SK-N-SH (cell line): ENCODE data around the gene ANKH. TPM values are rescaled to one million over a fixed set of nuclear protein-coding genes. Genes with fewer than 3 reads are reported as not detected.

Experiments
- CTCF ChIA-PET: fragments of 300-600, 350-600 bp; formaldehyde crosslinking; extraction: SDS; loops from one replicate; lab custom pipeline; 2021; lab: Yijun Ruan, JAX
- POLR2A ChIA-PET: fragments of 350-600 bp; sonication (Branson Sonifier 250); formaldehyde crosslinking; extraction: SDS; loops from one replicate; lab custom pipeline; 2020; ENCODE audit warnings: antibody characterized with exemption, inconsistent platforms; lab: Yijun Ruan, JAX
- DNase-seq: peaks from one replicate; pipeline ENCODE4 v3.0.0; 2012
- H2AFZ ChIP-seq: fragments of 200-600 bp; sonication (generic); 2 replicates; pipeline ENCODE4 v1.8.1; 2016; ENCODE audit warnings: antibody characterized with exemption, mild to moderate bottlenecking, low read depth
- H3F3A ChIP-seq: fragments of 200-600 bp; sonication (generic); replicated peaks from 2 replicates; pipeline ENCODE3; 2016; ENCODE audit warnings: antibody characterized with exemption, mild to moderate bottlenecking; ENCODE audit not compliant: insufficient read depth
- H3K27ac ChIP-seq, 2 experiments: fragments of 200-500 bp in 1 of 2; fragments of 200-600 bp in 1 of 2; sonication (Bioruptor generic) in 1 of 2; sonication (generic), shearing (Covaris generic) in 1 of 2; 2 replicates each; pipeline versions ENCODE4 v1.5.1 to v1.6.1; 2014 to 2016; ENCODE audit warnings: low read depth in 2 of 2, inconsistent platforms in 1 of 2, low read length in 1 of 2, mild to moderate bottlenecking in 1 of 2, mixed read lengths in 1 of 2
- H3K27me3 ChIP-seq: fragments of 200-600 bp; sonication (generic), shearing (Covaris generic); 2 replicates; pipeline ENCODE4 v1.6.1; 2016; ENCODE audit warnings: mixed run types; ENCODE audit not compliant: insufficient read depth
- H3K36me3 ChIP-seq, 2 experiments: fragments of 200-500 bp in 1 of 2; fragments of 200-600 bp in 1 of 2; sonication (Bioruptor generic) in 1 of 2; sonication (generic) in 1 of 2; replicated peaks in 1 of 2; 2 replicates each; pipeline versions ENCODE3 to v1.5.1; 2014 to 2016; ENCODE audit warnings: low read length in 1 of 2, mild to moderate bottlenecking in 1 of 2; ENCODE audit not compliant: insufficient read depth in 2 of 2, control insufficient read depth in 1 of 2
- H3K4me1 ChIP-seq, 2 experiments: fragments of 200-500 bp in 1 of 2; fragments of 200-600 bp in 1 of 2; sonication (Bioruptor generic) in 1 of 2; sonication (generic), shearing (Covaris generic) in 1 of 2; 2 replicates each; pipeline versions ENCODE4 v1.5.1 to v1.6.1; 2014 to 2016; ENCODE audit warnings: low read depth in 1 of 2, low read length in 1 of 2, mixed run types in 1 of 2; ENCODE audit not compliant: insufficient read depth in 2 of 2, control insufficient read depth in 1 of 2
- H3K4me2 ChIP-seq: fragments of 200-600 bp; sonication (generic), shearing (Covaris generic); 2 replicates; pipeline ENCODE4 v1.6.1; 2017; ENCODE audit warnings: mixed run types
- H3K4me3 ChIP-seq, 2 experiments: fragments of 200-500 bp in 1 of 2; fragments of 200-600 bp in 1 of 2; sonication (Bioruptor generic) in 1 of 2; sonication (generic), shearing (Covaris generic) in 1 of 2; 2 replicates each; pipeline versions ENCODE4 v1.5.1 to v1.8.1; 2014 to 2016; ENCODE audit warnings: low read depth in 2 of 2, inconsistent platforms in 1 of 2, low read length in 1 of 2, mild to moderate bottlenecking in 1 of 2, mixed read lengths in 1 of 2, moderate library complexity in 1 of 2
- H3K79me2 ChIP-seq: fragments of 200-600 bp; sonication (generic); 2 replicates; pipeline ENCODE4 v1.8.1; 2017; ENCODE audit warnings: mild to moderate bottlenecking; ENCODE audit not compliant: insufficient read depth
- H3K9ac ChIP-seq: fragments of 200-600 bp; sonication (generic); 2 replicates; pipeline ENCODE4 v1.6.1; 2017; ENCODE audit warnings: mixed run types
- H3K9me2 ChIP-seq: fragments of 200-600 bp; sonication (generic); 2 replicates; pipeline ENCODE4 v1.6.1; 2017; ENCODE audit warnings: mixed run types
- H3K9me3 ChIP-seq: fragments of 200-600 bp; sonication (generic); 2 replicates; pipeline ENCODE4 v1.6.1; 2017; ENCODE audit warnings: mixed run types, mild to moderate bottlenecking, moderate library complexity
- H4K20me1 ChIP-seq: fragments of 200-600 bp; sonication (generic); 2 replicates; pipeline ENCODE4 v1.6.1; 2017; ENCODE audit warnings: mild to moderate bottlenecking, mixed run types; ENCODE audit not compliant: insufficient read depth
- CHD2 ChIP-seq: fragments of 150-350 bp; IDR thresholded peaks from 2 replicates; pipeline ENCODE4 v1.6.1; 2018; ENCODE audit warnings: low read length; ENCODE audit not compliant: partially characterized antibody
- ELF1 ChIP-seq: IDR thresholded peaks from 2 replicates; pipeline ENCODE4 v1.4.0; 2012
- EZH2phosphoT487 ChIP-seq: fragments of 200-600 bp; sonication (generic); IDR thresholded peaks from 2 replicates; pipeline ENCODE4 v1.6.1; 2017; ENCODE audit warnings: low read depth, mixed run types, mild to moderate bottlenecking, antibody characterized with exemption, moderate library complexity, borderline replicate concordance
- FOXM1 ChIP-seq: IDR thresholded peaks from 2 replicates; pipeline ENCODE4 v1.4.0; 2012; ENCODE audit warnings: low read depth, mild to moderate bottlenecking
- GABPA ChIP-seq: IDR thresholded peaks from 2 replicates; pipeline ENCODE4 v1.4.0; 2012; ENCODE audit warnings: low read depth, mild to moderate bottlenecking
- MEF2A ChIP-seq: IDR thresholded peaks from 2 replicates; pipeline ENCODE4 v1.4.0; 2012; ENCODE audit warnings: low read depth, borderline replicate concordance
- MXI1 ChIP-seq: IDR thresholded peaks from 2 replicates; pipeline ENCODE4 v1.6.1; 2012; ENCODE audit warnings: mild to moderate bottlenecking, low read depth, low read length, improper control_type of control experiment
- NFIC ChIP-seq: IDR thresholded peaks from 2 replicates; pipeline ENCODE4 v1.4.0; 2012; ENCODE audit warnings: borderline replicate concordance
- POLR2AphosphoS5 ChIP-seq: IDR thresholded peaks from 2 replicates; pipeline ENCODE4 v1.6.1; 2012; ENCODE audit warnings: low read depth, low read length
- RFX5 ChIP-seq: IDR thresholded peaks from 2 replicates; pipeline ENCODE4 v1.6.1; 2012; ENCODE audit warnings: mild to moderate bottlenecking, improper control_type of control experiment, low read length
- SIN3A ChIP-seq: IDR thresholded peaks from 2 replicates; pipeline ENCODE4 v1.6.1; 2012; ENCODE audit warnings: low read depth, mild to moderate bottlenecking, low read length, moderate library complexity, borderline replicate concordance
- SMC3 ChIP-seq: IDR thresholded peaks from 2 replicates; pipeline ENCODE4 v1.6.1; 2012; ENCODE audit warnings: low read depth, low read length, improper control_type of control experiment
- TEAD4 ChIP-seq: IDR thresholded peaks from 2 replicates; pipeline ENCODE4 v1.4.0; 2012; ENCODE audit warnings: mild to moderate bottlenecking, borderline replicate concordance; ENCODE audit not compliant: insufficient read depth
- YY1 ChIP-seq: IDR thresholded peaks from 2 replicates; pipeline ENCODE4 v1.4.0; 2012; ENCODE audit warnings: low read depth, mild to moderate bottlenecking
- WGBS: methylation state at CpG from one replicate; pipeline ENCODE4 v1.1.6; 2017; ENCODE audit warnings: low lambda C conversion rate; 5-methylcytosine and 5-hydroxymethylcytosine counted together
- polyA plus RNA-seq, 3 experiments: library from polyadenylated mRNA; depleted of rRNA; stranded (reverse); fragments of >200 nt; gene quantifications; 2 replicates each; pipeline ENCODE4 v1.2.3, GENCODE V29; 2012
- TF ChIP-seq, protein P1 (sequence below): IDR thresholded peaks from 2 replicates; pipeline ENCODE4 v1.6.1; 2012; ENCODE audit warnings: mild to moderate bottlenecking, low read depth, low read length, moderate library complexity
- TF ChIP-seq, protein P2 (sequence below): fragments of 200-600 bp; sonication (generic); IDR thresholded peaks from 2 replicates; pipeline ENCODE4 v1.6.1; 2017; ENCODE audit warnings: antibody characterized with exemption, mild to moderate bottlenecking, moderate library complexity

The ANKH gene
- polyA plus RNA-seq, 1 of the 3 experiments (the other 2 are of a cell fraction): 22.0 TPM

DNA sequence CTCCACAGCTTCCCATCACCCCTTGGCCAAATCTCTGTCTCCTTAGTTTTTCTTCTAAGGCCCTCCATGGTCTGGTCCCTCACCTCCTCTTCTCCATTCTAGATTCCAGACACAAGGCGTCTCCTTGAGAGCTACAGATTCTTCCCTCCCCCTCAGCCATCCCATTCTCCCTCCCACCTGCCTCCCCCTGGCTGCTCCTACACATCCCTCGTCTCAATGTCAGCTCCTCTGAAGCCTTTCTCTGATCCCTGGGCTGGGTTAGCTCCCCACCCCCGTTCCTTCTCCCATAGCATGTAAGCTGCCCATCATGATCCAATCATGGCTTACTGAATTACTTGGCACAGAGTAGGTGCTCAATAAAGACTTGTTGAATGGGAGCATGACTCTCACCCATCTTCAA lies 69.0 kb downstream of the ANKH start:
- CTCF ChIA-PET: interaction anchor here (1.3 kb wide), 2 partner anchors 37 to 212 kb away, joined by 4 to 5 read pairs; no protein-coding TSS in a partner anchor
- WGBS: 88% methylated on average over 3 of the region's 3 CpGs

More for the DNA sequence above, 69.0 kb downstream of the ANKH start:
- Histone ChIP-seq H3K79me2 (peaks cover 9% of the 10 kb centered on the region; the same call in 1 of the 2 replicates), H3F3A (no peaks in the 10 kb centered on the region), H3K9me3 (no peaks in the 10 kb centered on the region), H3K4me2 (no peak overlapping the region), H3K27me3 (no peaks in the 10 kb centered on the region), H3K4me1 (no peaks in the 10 kb centered on the region; a peak in 1 of 4 replicates), H3K9ac (no peak overlapping the region), H3K27ac (no peak overlapping the region), H3K4me3 (no peak overlapping the region), H3K36me3 (no peaks in the 10 kb centered on the region), H4K20me1 (no peaks in the 10 kb centered on the region), H3K9me2 (no peaks in the 10 kb centered on the region)
- no peak for DNase-seq
- POLR2A ChIA-PET: no interaction called here
- TF ChIP-seq ELF1 (no peak), CHD2 (no peak), EZH2phosphoT487 (no peak), POLR2AphosphoS5 (no peak), NFIC (no peak), MEF2A (no peak), SIN3A (no peak), GABPA (no peak), YY1 (no peak), MXI1 (no peak), RFX5 (no peak), FOXM1 (no peak), TEAD4 (no peak), SMC3 (no peak)
- TF ChIP-seq, protein P1, sequence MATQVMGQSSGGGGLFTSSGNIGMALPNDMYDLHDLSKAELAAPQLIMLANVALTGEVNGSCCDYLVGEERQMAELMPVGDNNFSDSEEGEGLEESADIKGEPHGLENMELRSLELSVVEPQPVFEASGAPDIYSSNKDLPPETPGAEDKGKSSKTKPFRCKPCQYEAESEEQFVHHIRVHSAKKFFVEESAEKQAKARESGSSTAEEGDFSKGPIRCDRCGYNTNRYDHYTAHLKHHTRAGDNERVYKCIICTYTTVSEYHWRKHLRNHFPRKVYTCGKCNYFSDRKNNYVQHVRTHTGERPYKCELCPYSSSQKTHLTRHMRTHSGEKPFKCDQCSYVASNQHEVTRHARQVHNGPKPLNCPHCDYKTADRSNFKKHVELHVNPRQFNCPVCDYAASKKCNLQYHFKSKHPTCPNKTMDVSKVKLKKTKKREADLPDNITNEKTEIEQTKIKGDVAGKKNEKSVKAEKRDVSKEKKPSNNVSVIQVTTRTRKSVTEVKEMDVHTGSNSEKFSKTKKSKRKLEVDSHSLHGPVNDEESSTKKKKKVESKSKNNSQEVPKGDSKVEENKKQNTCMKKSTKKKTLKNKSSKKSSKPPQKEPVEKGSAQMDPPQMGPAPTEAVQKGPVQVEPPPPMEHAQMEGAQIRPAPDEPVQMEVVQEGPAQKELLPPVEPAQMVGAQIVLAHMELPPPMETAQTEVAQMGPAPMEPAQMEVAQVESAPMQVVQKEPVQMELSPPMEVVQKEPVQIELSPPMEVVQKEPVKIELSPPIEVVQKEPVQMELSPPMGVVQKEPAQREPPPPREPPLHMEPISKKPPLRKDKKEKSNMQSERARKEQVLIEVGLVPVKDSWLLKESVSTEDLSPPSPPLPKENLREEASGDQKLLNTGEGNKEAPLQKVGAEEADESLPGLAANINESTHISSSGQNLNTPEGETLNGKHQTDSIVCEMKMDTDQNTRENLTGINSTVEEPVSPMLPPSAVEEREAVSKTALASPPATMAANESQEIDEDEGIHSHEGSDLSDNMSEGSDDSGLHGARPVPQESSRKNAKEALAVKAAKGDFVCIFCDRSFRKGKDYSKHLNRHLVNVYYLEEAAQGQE: no peak
- TF ChIP-seq, protein P2, sequence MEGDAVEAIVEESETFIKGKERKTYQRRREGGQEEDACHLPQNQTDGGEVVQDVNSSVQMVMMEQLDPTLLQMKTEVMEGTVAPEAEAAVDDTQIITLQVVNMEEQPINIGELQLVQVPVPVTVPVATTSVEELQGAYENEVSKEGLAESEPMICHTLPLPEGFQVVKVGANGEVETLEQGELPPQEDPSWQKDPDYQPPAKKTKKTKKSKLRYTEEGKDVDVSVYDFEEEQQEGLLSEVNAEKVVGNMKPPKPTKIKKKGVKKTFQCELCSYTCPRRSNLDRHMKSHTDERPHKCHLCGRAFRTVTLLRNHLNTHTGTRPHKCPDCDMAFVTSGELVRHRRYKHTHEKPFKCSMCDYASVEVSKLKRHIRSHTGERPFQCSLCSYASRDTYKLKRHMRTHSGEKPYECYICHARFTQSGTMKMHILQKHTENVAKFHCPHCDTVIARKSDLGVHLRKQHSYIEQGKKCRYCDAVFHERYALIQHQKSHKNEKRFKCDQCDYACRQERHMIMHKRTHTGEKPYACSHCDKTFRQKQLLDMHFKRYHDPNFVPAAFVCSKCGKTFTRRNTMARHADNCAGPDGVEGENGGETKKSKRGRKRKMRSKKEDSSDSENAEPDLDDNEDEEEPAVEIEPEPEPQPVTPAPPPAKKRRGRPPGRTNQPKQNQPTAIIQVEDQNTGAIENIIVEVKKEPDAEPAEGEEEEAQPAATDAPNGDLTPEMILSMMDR: no peak
- TF ChIP-seq, all 33 proteins: peak for 0
- H2AFZ ChIP-seq: no peak overlapping the region
